Endodermal cell (in vitro differentiated cells): Measurements from ENCODE around the gene ZSCAN10. TPM values are rescaled to one million over a fixed set of nuclear protein-coding genes. Genes with fewer than 3 reads are reported as not detected.
"Not testable (repeated sequence)": the region's sequence is repeated elsewhere in the genome, so short reads cannot be mapped to it uniquely, and the experiment has no call there.

Experiments
- DNase-seq: peaks from one replicate; pipeline ENCODE4 v3.0.0-alpha.2; 2017
- H3K27ac ChIP-seq: 2 replicates; pipeline ENCODE4 v1.5.1; 2013; ENCODE audit warnings: mild to moderate bottlenecking, low read depth, low read length, moderate library complexity
- H3K27me3 ChIP-seq: 2 replicates; pipeline ENCODE4 v1.6.1; 2013; ENCODE audit warnings: mild to moderate bottlenecking, low read length, moderate library complexity; ENCODE audit not compliant: insufficient read depth, control insufficient read depth, poor library complexity, severe bottlenecking
- H3K36me3 ChIP-seq: 2 replicates; pipeline ENCODE4 v1.7.0; 2013; ENCODE audit warnings: mild to moderate bottlenecking, low read length, moderate library complexity; ENCODE audit not compliant: control insufficient read depth, insufficient read depth
- H3K4me1 ChIP-seq: one replicate; pipeline ENCODE4 v1.7.0; 2013; ENCODE audit warnings: low read length; ENCODE audit not compliant: control insufficient read depth, insufficient read depth
- H3K4me3 ChIP-seq: 2 replicates; pipeline ENCODE4 v1.5.1; 2013; ENCODE audit warnings: mild to moderate bottlenecking, low read length, moderate library complexity
- H3K9ac ChIP-seq: 2 replicates; pipeline ENCODE4 v1.6.1; 2013; ENCODE audit warnings: mild to moderate bottlenecking, low read length, moderate library complexity; ENCODE audit not compliant: poor library complexity, severe bottlenecking; ENCODE audit errors: extremely low read depth
- H3K9me3 ChIP-seq: 2 replicates; pipeline ENCODE4 v1.6.1; 2013; ENCODE audit warnings: mild to moderate bottlenecking, low read length, moderate library complexity; ENCODE audit not compliant: control insufficient read depth
- H3K27ac Mint-ChIP-seq: 2 replicates; pipeline ENCODE4 v1.8.0; 2020; ENCODE audit warnings: mixed read lengths
- H3K27me3 Mint-ChIP-seq: 2 replicates; pipeline ENCODE4 v1.8.0; 2021; ENCODE audit warnings: mild to moderate bottlenecking, mixed read lengths; ENCODE audit not compliant: insufficient read depth
- H3K36me3 Mint-ChIP-seq: 2 replicates; pipeline ENCODE4 v1.8.0; 2020; ENCODE audit warnings: low read depth, mixed read lengths
- H3K4me1 Mint-ChIP-seq: 2 replicates; pipeline ENCODE4 v1.8.0; 2020; ENCODE audit warnings: mixed read lengths
- H3K4me3 Mint-ChIP-seq: 2 replicates; pipeline ENCODE4 v1.8.0; 2020; ENCODE audit warnings: mild to moderate bottlenecking, moderate library complexity, mixed read lengths
- H3K9me3 Mint-ChIP-seq: 2 replicates; pipeline ENCODE4 v1.8.0; 2020; ENCODE audit warnings: mild to moderate bottlenecking, mixed read lengths
- CTCF ChIP-seq: fragments of 200-600 bp; sonication (generic); conservative IDR thresholded peaks from 2 replicates; pipeline ENCODE4 v1.5.0; 2021; ENCODE audit warnings: antibody characterized with exemption, mild to moderate bottlenecking
- WGBS, 2 experiments: methylation state at CpG; one replicate each; pipeline versions ENCODE4 v1.1.5 to v1.1.7; 2013; ENCODE audit warnings: missing lambda C conversion rate in 2 of 2, mixed read lengths in 1 of 2; ENCODE audit not compliant: insufficient coverage in 1 of 2, insufficient read length in 1 of 2; 5-methylcytosine and 5-hydroxymethylcytosine counted together
- total RNA-seq, 2 donors: library from RNA; stranded (reverse); fragmentation: NEBNext Ultra II Directional in 1 of 2; extraction: Animal tissue kit (Norgen Biotek cat#: 25700) in 1 of 2; gene quantifications; 2 replicates in 1 of 2; 3 replicates in 1 of 2; pipeline ENCODE4 v1.2.1, GENCODE V29; 2021

Gene ZSCAN10
- total RNA-seq, 2 donors from 2014 or later = 36.6 to 70.0 TPM

DNA sequence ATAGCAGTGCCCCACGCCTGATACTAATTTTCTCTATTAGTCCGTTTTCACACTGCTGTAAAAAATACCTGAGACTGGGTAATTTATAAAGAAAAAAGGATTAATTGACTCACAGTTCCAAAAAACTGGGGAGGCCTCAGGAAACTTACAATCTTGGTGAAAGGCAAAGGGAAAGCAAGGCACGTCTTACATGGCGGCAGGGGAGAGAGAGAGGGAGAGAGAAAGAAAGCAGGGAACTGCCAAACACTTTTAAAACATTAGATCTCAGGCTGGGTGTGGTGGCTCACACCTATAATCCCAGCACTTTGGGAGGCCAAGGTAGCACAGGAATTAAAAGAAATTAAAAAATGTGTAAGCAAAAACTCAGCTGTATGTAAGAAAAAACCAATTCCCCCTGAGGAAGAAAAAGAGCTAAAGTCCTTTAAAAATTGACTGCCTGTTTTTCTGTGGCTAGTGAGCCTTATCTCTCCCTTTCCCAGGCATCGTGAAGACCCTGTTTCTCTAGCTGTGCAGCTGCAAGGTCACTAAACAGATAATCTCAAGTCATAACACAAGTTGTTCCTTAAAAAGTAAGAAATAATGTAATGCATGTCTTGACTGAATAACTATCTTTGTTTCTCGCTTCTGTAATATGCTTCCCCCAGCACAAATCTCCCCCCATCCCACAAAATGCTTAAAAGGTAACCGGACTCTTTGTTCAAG, 14.0 kb downstream of the ZSCAN10 start:
- H3K9me3 Mint-ChIP-seq = peaks cover 3% of the 10 kb centered on the region
- no peak for DNase-seq
- Histone ChIP-seq H3K36me3 (no peaks in the 10 kb centered on the region), H3K27me3 (no peaks in the 10 kb centered on the region), H3K4me3 (no peak overlapping the region), H3K9me3 (no peaks in the 10 kb centered on the region), H3K4me1 (no peaks in the 10 kb centered on the region), H3K9ac (no peak overlapping the region), H3K27ac (no peak overlapping the region)
- no peaks in the 10 kb centered on the region for H3K27me3 Mint-ChIP-seq
- H3K4me1 Mint-ChIP-seq = peaks cover 8% of the 10 kb centered on the region
- H3K36me3 Mint-ChIP-seq = peaks cover 8% of the 10 kb centered on the region
- 89 to 91% methylated on average over 5 to 7 of the region's 7 CpGs for WGBS, 2 experiments
- no peak overlapping the region for H3K4me3 Mint-ChIP-seq
- no peak for TF ChIP-seq CTCF
- no peak overlapping the region for H3K27ac Mint-ChIP-seq

GRCh38 chr16:3084491-3084890, 14.6 kb downstream of the ZSCAN10 start:
- Histone ChIP-seq H3K36me3 (no peaks in the 10 kb centered on the region), H3K9me3 (no peaks in the 10 kb centered on the region), H3K4me3 (no peak overlapping the region), H3K27me3 (no peaks in the 10 kb centered on the region), H3K9ac (no peak overlapping the region), H3K27ac (no peak overlapping the region), H3K4me1 (no peaks in the 10 kb centered on the region)
- H3K27me3 Mint-ChIP-seq = no peaks in the 10 kb centered on the region
- no peak overlapping the region for H3K4me3 Mint-ChIP-seq
- peaks cover 3% of the 10 kb centered on the region for H3K9me3 Mint-ChIP-seq
- no peak overlapping the region for H3K27ac Mint-ChIP-seq
- H3K4me1 Mint-ChIP-seq = peaks cover 10% of the 10 kb centered on the region
- no peak for DNase-seq
- peaks cover 8% of the 10 kb centered on the region for H3K36me3 Mint-ChIP-seq
- WGBS, 2 experiments = 91 to 100% methylated on average over 1 of the region's 1 CpG
- no peak for TF ChIP-seq CTCF

DNA sequence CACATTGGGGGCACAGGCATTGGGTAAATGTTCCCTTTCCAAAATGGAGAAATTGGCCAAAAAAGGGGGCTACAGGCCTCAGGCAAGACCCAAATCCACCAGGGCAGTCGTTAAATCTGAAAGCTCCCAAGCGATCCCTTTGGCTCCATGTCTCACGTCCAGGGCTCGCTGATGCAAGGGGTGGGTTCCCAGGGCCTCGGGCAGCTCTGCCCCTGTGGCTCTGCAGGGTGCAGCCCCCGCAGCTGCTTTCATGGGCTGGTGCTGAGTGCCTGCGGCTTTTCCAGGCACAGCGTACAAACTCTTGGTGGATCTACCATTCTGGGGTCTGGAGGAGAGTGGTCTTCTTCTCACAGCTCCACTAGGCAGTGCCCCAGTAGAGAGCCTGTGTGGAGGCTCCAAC, 15.7 kb downstream of the ZSCAN10 start:
- WGBS, 2 experiments = 90 to 93% methylated on average over 7 to 8 of the region's 8 CpGs
- H3K4me3 ChIP-seq, H3K27ac Mint-ChIP-seq, H3K27me3 ChIP-seq, H3K4me1 ChIP-seq, H3K27me3 Mint-ChIP-seq, DNase-seq, H3K4me3 Mint-ChIP-seq, H3K27ac ChIP-seq, H3K9me3 ChIP-seq, H3K36me3 ChIP-seq, H3K36me3 Mint-ChIP-seq, H3K9me3 Mint-ChIP-seq, H3K9ac ChIP-seq: not testable (repeated sequence)
- peaks cover 13% of the 10 kb centered on the region for H3K4me1 Mint-ChIP-seq

GRCh38 chr16:3081957-3082356, 17.1 kb downstream of the ZSCAN10 start:
- not testable (repeated sequence) for H3K27ac Mint-ChIP-seq, H3K9me3 Mint-ChIP-seq, H3K4me3 Mint-ChIP-seq, H3K9me3 ChIP-seq, H3K9ac ChIP-seq, H3K4me3 ChIP-seq, H3K36me3 ChIP-seq, H3K36me3 Mint-ChIP-seq, H3K27ac ChIP-seq, H3K4me1 Mint-ChIP-seq, DNase-seq, H3K4me1 ChIP-seq, H3K27me3 Mint-ChIP-seq, H3K27me3 ChIP-seq
- 96 to 97% methylated on average over 8 to 13 of the region's 13 CpGs for WGBS, 2 experiments
